Subcutaneous adipose tissue (tissue), 4 donors: ENCODE results near the gene TENT5A. TPM values are rescaled to one million over a fixed set of nuclear protein-coding genes. Genes with fewer than 3 reads are reported as not detected.

Source experiments
- total RNA-seq, 4 donors: library from RNA; depleted of rRNA; stranded (reverse); fragments of >200 nt; gene quantifications; one replicate each; pipeline ENCODE4 v1.1.0, GENCODE V29; 2016
- TF ChIP-seq, protein P1 (sequence below): fragments of 450-650 bp; IDR thresholded peaks from one replicate; pipeline ENCODE4 v1.5.1; 2016; ENCODE audit warnings: low read depth, mild to moderate bottlenecking, control low read depth, antibody characterized with exemption, moderate library complexity

TENT5A gene
- total RNA-seq, 4 donors from 2014 or later: 11.9 to 32.1 (median 23.2) TPM

DNA sequence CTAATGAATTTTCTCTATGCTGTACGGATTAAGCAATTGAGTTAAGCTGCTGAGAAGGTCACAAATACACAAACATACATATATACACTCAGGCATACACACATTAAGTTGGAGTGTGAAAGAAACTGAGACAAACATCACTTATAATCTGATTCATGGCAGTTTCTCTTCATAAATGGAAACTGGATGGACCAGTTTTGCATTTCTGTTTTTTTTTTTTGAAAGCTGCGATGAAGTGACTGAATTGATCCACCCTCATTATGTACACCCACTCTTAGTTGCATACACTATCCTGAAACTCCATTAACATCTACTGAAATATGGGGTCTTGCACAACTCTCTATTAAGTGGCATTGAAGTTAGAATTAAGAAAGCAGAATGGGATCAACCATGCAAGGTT is 32.9 kb upstream of the TENT5A start:
- TF ChIP-seq, protein P1, sequence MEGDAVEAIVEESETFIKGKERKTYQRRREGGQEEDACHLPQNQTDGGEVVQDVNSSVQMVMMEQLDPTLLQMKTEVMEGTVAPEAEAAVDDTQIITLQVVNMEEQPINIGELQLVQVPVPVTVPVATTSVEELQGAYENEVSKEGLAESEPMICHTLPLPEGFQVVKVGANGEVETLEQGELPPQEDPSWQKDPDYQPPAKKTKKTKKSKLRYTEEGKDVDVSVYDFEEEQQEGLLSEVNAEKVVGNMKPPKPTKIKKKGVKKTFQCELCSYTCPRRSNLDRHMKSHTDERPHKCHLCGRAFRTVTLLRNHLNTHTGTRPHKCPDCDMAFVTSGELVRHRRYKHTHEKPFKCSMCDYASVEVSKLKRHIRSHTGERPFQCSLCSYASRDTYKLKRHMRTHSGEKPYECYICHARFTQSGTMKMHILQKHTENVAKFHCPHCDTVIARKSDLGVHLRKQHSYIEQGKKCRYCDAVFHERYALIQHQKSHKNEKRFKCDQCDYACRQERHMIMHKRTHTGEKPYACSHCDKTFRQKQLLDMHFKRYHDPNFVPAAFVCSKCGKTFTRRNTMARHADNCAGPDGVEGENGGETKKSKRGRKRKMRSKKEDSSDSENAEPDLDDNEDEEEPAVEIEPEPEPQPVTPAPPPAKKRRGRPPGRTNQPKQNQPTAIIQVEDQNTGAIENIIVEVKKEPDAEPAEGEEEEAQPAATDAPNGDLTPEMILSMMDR: no peak

DNA sequence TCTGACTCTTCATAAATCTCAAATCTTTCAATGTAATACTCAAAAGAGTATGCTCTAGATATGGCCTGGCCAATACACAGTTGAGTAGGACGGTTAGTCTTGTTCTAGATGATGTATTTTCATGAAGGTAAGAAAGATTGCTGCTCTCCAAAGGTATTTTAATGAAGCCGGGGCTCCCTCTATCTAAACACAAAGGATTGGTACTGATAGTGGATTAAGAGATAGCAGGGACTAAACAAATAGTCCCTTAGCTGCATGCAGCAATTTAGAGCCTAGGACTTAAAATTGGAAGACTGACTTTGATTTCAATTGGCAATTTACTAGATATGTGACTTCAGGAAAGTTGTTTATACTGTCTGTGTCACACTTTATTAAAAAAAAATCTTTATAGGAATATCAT is 31.4 kb upstream of the TENT5A start:
- TF ChIP-seq, protein P1: no peak

DNA sequence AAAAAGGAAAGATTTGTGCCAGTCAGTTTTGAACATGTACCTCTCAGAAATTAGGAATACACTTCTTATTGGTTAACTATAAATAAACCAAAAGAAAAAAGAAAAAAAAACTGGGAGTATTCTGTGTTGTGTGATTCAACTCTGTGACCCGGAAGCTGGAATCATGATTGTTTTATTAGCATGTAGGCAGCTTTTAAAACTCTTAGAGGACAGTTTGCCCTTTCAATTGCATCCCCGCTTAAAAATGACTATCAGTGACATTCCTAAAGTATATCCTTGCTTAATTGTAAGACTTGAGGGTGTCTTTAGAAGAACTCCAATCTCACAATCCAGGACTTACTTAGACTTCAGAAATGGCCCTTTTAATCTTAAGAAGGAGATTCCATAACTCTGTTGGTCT is 29.1 kb upstream of the TENT5A start:
- TF ChIP-seq, protein P1: no peak

DNA sequence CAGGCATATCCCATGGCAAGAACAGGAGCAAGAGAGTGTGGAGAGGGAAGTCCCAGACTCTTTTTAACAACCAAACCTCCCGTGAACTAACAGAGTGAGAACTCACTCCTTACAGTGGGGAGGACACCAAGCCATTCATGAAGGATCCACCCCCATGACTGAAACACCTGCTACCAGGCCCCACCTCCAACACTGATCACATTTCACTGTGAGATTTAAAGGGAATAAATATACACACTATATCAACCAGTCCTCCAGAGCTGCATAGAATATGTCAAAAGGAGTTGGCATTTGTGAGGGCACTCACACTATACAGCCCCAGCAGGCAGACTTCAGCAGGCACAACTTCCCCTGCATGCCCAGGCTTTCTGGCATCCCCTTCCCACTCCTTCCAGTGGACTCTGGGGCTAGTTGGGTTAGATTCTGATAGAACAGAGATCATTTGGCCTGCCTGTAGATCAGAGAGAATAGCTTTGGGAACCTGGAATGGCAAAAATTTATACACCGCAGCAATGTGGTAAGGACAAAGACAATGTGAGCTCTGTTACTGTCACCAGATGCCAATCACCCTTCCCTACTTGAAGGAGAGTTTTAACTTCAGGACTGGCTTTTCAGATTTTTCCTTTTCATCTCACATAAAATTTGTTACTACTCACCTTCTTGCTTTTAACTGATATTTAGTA is 25.2 kb upstream of the TENT5A start:
- TF ChIP-seq, protein P1: no peak

DNA sequence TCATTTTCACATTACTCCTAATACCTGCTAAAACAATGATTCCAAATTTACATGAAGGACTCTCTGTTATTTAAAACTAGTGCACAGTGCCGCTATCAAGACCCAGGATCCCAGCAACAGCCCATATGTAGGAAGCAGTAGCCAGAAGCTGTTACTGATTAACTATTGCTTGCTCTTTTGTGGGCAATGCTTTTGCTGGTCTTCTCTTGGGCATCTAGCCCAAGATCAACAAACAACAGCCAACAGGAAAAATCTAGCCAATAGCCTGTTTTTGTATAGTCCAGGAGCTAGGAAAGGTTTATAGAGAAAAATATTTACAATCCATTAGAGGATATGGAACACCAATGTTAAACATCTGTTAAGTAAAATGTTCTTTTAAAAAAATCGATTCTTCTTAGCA is 22.1 kb upstream of the TENT5A start:
- TF ChIP-seq, protein P1: no peak

DNA sequence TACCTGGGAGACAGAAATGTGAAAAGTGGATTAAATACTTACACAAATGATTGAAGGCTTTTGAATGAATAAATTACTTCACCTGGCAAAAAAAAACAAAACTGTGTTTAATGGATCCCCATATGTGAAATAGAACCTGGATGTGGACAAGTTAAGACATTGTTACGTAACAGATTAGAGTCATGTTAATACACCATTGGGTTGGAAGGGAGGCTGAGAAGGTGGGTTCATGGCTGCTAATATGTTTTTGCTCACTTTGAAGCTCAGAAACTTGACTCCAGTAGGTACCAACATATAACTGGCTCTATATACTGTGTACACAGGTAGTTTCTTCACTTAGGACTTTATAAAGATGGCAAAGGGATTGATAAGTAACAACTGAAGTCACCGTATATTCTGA is 21.4 kb upstream of the TENT5A start:
- TF ChIP-seq, protein P1: no peak

DNA sequence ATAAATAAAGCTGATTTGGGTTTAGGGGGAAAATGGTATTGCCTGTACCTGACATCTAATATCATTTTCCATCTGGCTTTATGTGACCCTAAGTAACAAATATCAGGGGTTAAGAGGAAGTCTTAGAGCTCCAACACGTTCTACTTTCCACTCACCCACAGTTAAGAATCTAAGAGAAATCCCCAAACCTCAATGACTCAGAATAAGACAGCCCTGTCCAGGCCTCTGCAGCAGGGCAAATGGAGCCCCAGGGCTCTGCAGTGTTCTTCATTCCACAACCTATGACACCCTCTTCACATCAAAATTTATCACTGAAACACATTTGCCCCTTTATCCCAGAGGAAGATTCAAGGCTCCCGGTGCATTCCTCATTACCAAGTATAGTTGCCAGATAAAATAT is 20.3 kb upstream of the TENT5A start:
- TF ChIP-seq, protein P1: no peak
